Progenitor cell of endocrine pancreas (in vitro differentiated cells): Measurements from ENCODE around the gene FASTKD1. TPM values are rescaled to one million over a fixed set of nuclear protein-coding genes. Genes with fewer than 3 reads are reported as not detected.
"Not testable (repeated sequence)": the region's sequence is repeated elsewhere in the genome, so short reads cannot be mapped to it uniquely, and the experiment has no call there.

Experiments
- DNase-seq: peaks from one replicate; pipeline ENCODE4 v3.0.0; 2021; ENCODE audit warnings: low spot score; ENCODE audit not compliant: unreplicated experiment
- H3K27ac Mint-ChIP-seq: 2 replicates; pipeline ENCODE4 v1.8.0; 2021; ENCODE audit warnings: mild to moderate bottlenecking, moderate library complexity, mixed read lengths
- H3K27me3 Mint-ChIP-seq: 2 replicates; pipeline ENCODE4 v1.8.0; 2021; ENCODE audit warnings: mixed read lengths
- H3K36me3 Mint-ChIP-seq: 2 replicates; pipeline ENCODE4 v1.8.0; 2022; ENCODE audit warnings: mixed read lengths; ENCODE audit not compliant: insufficient read depth
- H3K4me1 Mint-ChIP-seq: 2 replicates; pipeline ENCODE4 v1.8.0; 2021; ENCODE audit warnings: low read depth, mixed read lengths
- H3K4me3 Mint-ChIP-seq: 2 replicates; pipeline ENCODE4 v1.8.0; 2021; ENCODE audit warnings: low read depth, mild to moderate bottlenecking, moderate library complexity, mixed read lengths
- H3K9me3 Mint-ChIP-seq: 2 replicates; pipeline ENCODE4 v1.8.0; 2021; ENCODE audit warnings: low read depth, mixed read lengths
- CTCF ChIP-seq: fragments of 200-600 bp; sonication (generic); IDR thresholded peaks from one replicate; pipeline ENCODE4 v1.5.0; 2021; ENCODE audit warnings: antibody characterized with exemption, mild to moderate bottlenecking; ENCODE audit not compliant: unreplicated experiment
- total RNA-seq: library from RNA; stranded (reverse); gene quantifications from 2 replicates; pipeline ENCODE4 v1.2.1, GENCODE V29; 2021

Gene FASTKD1
- total RNA-seq, 1 donor from 2014 or later = 46.4 TPM

- Mint-ChIP-seq H3K27ac (no peak overlapping the region), H3K27me3 (no peaks in the 10 kb centered on the region)
These were observed 40.2 kb upstream of the FASTKD1 start for GRCh38 chr2:169613876-169614275.

GRCh38 chr2:169609264-169609663 is 35.6 kb upstream of the FASTKD1 start:
- TF ChIP-seq CTCF = no peak
- H3K9me3 Mint-ChIP-seq = no peaks in the 10 kb centered on the region
- no peak for DNase-seq
- peaks cover 38% of the 10 kb centered on the region for H3K36me3 Mint-ChIP-seq
- no peaks in the 10 kb centered on the region for H3K27me3 Mint-ChIP-seq
- H3K4me3 Mint-ChIP-seq = no peak overlapping the region
- no peak overlapping the region for H3K27ac Mint-ChIP-seq
- H3K4me1 Mint-ChIP-seq = no peaks in the 10 kb centered on the region

More at GRCh38 chr2:169613876-169614275, 40.2 kb upstream of the FASTKD1 start:
- Mint-ChIP-seq H3K36me3 (peaks cover 69% of the 10 kb centered on the region), H3K4me1 (peaks cover 6% of the 10 kb centered on the region), H3K9me3 (peaks cover 20% of the 10 kb centered on the region), H3K4me3 (no peak overlapping the region)
- TF ChIP-seq CTCF = no peak
- DNase-seq = no peak

- TF ChIP-seq CTCF = no peak
- Mint-ChIP-seq H3K4me1 (peaks cover 3% of the 10 kb centered on the region), H3K9me3 (no peaks in the 10 kb centered on the region), H3K27ac (no peak overlapping the region), H3K36me3 (peaks cover 2% of the 10 kb centered on the region), H3K4me3 (no peak overlapping the region), H3K27me3 (no peaks in the 10 kb centered on the region)
- DNase-seq = no peak
These were observed 25.9 kb upstream of the FASTKD1 start for GRCh38 chr2:169599568-169599967.

- Mint-ChIP-seq H3K27ac (no peak overlapping the region), H3K4me3 (no peak overlapping the region), H3K4me1 (peaks cover 3% of the 10 kb centered on the region), H3K27me3 (no peaks in the 10 kb centered on the region), H3K36me3 (peaks cover 1% of the 10 kb centered on the region), H3K9me3 (no peaks in the 10 kb centered on the region)
- TF ChIP-seq CTCF = no peak
- DNase-seq = no peak
These were observed 25.3 kb upstream of the FASTKD1 start for GRCh38 chr2:169598982-169599381.

- not testable (repeated sequence) for H3K4me1 Mint-ChIP-seq, H3K27ac Mint-ChIP-seq, H3K27me3 Mint-ChIP-seq, DNase-seq, H3K9me3 Mint-ChIP-seq, H3K36me3 Mint-ChIP-seq, H3K4me3 Mint-ChIP-seq
These were observed 22.9 kb upstream of the FASTKD1 start for GRCh38 chr2:169596546-169596945.

GRCh38 chr2:169590804-169591203 is 17.1 kb upstream of the FASTKD1 start:
- peaks cover 3% of the 10 kb centered on the region for H3K36me3 Mint-ChIP-seq
- no peak overlapping the region for H3K27ac Mint-ChIP-seq
- peaks cover 7% of the 10 kb centered on the region for H3K4me1 Mint-ChIP-seq
- H3K9me3 Mint-ChIP-seq = no peaks in the 10 kb centered on the region
- no peak for TF ChIP-seq CTCF
- no peak overlapping the region for H3K4me3 Mint-ChIP-seq
- DNase-seq = no peak
- no peaks in the 10 kb centered on the region for H3K27me3 Mint-ChIP-seq
